A673 (cell line): ENCODE results near the gene GDPD3. TPM values are rescaled to one million over a fixed set of nuclear protein-coding genes. Genes with fewer than 3 reads are reported as not detected.

Source experiments
- BruUV-seq: library from RNA; stranded (reverse); fragments of 400-500 nt; replicated peaks from 2 replicates; lab custom pipeline; 2021; lab: Mats Ljungman, UMichigan
- CTCF ChIA-PET: fragments of 300-600 bp; sonication (Branson Sonifier 250); formaldehyde crosslinking; loops from one replicate; lab custom pipeline; 2022; ENCODE audit warnings: antibody characterized with exemption; lab: Charles Lee
- POLR2A ChIA-PET: fragments of 300-600 bp; sonication (Branson Sonifier 250); formaldehyde crosslinking; loops from one replicate; lab custom pipeline; 2022; ENCODE audit warnings: antibody characterized with exemption; ENCODE audit not compliant: low non-redundant PET; lab: Charles Lee
- DNase-seq: peaks from one replicate; pipeline ENCODE4 v3.0.0-alpha.2; 2015; ENCODE audit warnings: low spot score
- H3K27ac ChIP-seq: fragments of 200-600 bp; sonication (generic); 2 replicates; pipeline ENCODE4 v1.5.1; 2016; ENCODE audit warnings: mixed run types, low read depth, mild to moderate bottlenecking, mixed read lengths, antibody characterized with exemption, low read length; ENCODE audit not compliant: poor library complexity, severe bottlenecking
- H3K27me3 ChIP-seq: fragments of 200-600 bp; sonication (generic); replicated peaks from 2 replicates; pipeline ENCODE4 v1.6.1; 2017; ENCODE audit warnings: mixed run types, low read depth, mild to moderate bottlenecking, mixed read lengths, antibody characterized with exemption, low read length; ENCODE audit not compliant: insufficient read depth, poor library complexity
- H3K36me3 ChIP-seq: fragments of 200-600 bp; sonication (generic); 2 replicates; pipeline ENCODE4 v1.6.1; 2016; ENCODE audit warnings: mixed run types, mild to moderate bottlenecking, mixed read lengths, antibody characterized with exemption, low read length; ENCODE audit not compliant: insufficient read depth, poor library complexity, severe bottlenecking
- H3K4me1 ChIP-seq: fragments of 200-600 bp; sonication (generic); 2 replicates; pipeline ENCODE4 v1.6.1; 2017; ENCODE audit warnings: mixed run types, mild to moderate bottlenecking, mixed read lengths, antibody characterized with exemption, low read length; ENCODE audit not compliant: insufficient read depth, poor library complexity, severe bottlenecking
- H3K4me3 ChIP-seq: fragments of 200-600 bp; sonication (generic); 2 replicates; pipeline ENCODE4 v1.5.1; 2016; ENCODE audit warnings: low read depth, mixed run types, mild to moderate bottlenecking, mixed read lengths, low read length; ENCODE audit not compliant: poor library complexity, severe bottlenecking
- H3K9me3 ChIP-seq: fragments of 200-600 bp; sonication (generic); 2 replicates; pipeline ENCODE4 v1.6.1; 2016; ENCODE audit warnings: mixed run types, low read depth, mild to moderate bottlenecking, mixed read lengths, antibody characterized with exemption, low read length; ENCODE audit not compliant: poor library complexity, severe bottlenecking
- CTCF ChIP-seq: fragments of 300-800, 200-600 bp; sonication (generic); conservative IDR thresholded peaks from 2 replicates; pipeline ENCODE4 v1.5.1; 2017; ENCODE audit warnings: low read depth, mild to moderate bottlenecking, antibody characterized with exemption, low read length, moderate library complexity, mixed read lengths
- EZH2 ChIP-seq: fragments of 200-600 bp; sonication (generic); IDR thresholded peaks from 2 replicates; pipeline ENCODE4 v1.6.1; 2017; ENCODE audit warnings: borderline replicate concordance, low read depth, mild to moderate bottlenecking, mixed read lengths, antibody characterized with exemption, low read length; ENCODE audit not compliant: poor library complexity, severe bottlenecking
- intact Hi-C: fragments of 100-400 bp; cut with micrococcal nuclease; formaldehyde crosslinking; loops from one replicate; pipeline ENCODE4 v1.10.0; 2022; ENCODE audit not compliant: unreplicated experiment
- total RNA-seq: library from RNA; stranded (reverse); gene quantifications from 2 replicates; pipeline ENCODE4 v1.2.3, GENCODE V29; 2021

GDPD3 gene
- total RNA-seq, 1 experiment from 2014 or later, result 2.5 TPM

DNA sequence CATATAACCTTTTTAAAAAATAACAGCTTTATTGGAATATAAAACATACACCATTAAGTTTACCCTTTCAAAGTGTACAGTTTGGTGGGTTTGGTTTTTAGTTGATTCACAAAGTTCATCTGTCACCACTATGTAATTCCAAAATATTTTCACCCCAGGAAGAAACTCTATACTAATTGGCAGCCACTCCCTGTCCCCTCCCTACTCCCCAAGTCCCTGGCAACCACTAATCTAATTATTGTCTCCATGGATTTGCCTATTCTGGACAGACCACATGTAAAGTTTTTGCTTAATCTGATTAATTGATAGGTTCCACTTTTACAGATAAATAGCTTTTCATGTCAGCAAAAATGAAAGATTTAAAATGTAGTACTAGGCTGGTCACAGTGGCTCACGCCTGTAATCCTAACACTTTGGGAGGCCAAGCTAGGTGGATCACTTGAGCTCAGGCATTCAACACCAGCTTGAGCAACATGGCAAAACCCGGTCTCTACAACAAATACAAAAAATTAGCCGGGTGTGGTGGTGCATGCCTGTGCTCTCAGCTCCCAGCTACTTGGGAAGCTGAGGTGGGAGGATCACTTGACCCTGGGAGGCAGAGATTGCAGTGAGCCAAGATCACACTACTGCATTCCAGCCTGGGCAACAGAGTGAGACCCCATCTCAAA is 34.6 kb upstream of the GDPD3 start:
- intact Hi-C loops, result no loop called here
- Histone ChIP-seq H3K27ac (no peak overlapping the region), H3K4me3 (no peak overlapping the region), H3K4me1 (peaks cover 4% of the 10 kb centered on the region), H3K36me3 (no peaks in the 10 kb centered on the region), H3K27me3 (no peaks in the 10 kb centered on the region), H3K9me3 (no peaks in the 10 kb centered on the region)
- DNase-seq, result no peak
- no TSS peak for BruUV-seq
- POLR2A ChIA-PET, result no interaction called here
- CTCF ChIA-PET, result no interaction called here
- TF ChIP-seq CTCF (no peak), EZH2 (no peak)

GRCh38 chr16:30145657-30146056 is 32.3 kb upstream of the GDPD3 start:
- intact Hi-C loops, result no loop called here
- TF ChIP-seq CTCF (no peak), EZH2 (no peak)
- no TSS peak for BruUV-seq
- Histone ChIP-seq H3K27ac (no peak overlapping the region), H3K4me3 (no peak overlapping the region), H3K4me1 (peaks cover 4% of the 10 kb centered on the region), H3K27me3 (no peaks in the 10 kb centered on the region), H3K36me3 (no peaks in the 10 kb centered on the region), H3K9me3 (no peaks in the 10 kb centered on the region)
- ChIA-PET CTCF (no interaction called here), POLR2A (no interaction called here)
- no peak for DNase-seq

- BruUV-seq, result no TSS peak
Measured at GRCh38 chr16:30144917-30145316, 31.6 kb upstream of the GDPD3 start.

More at GRCh38 chr16:30144917-30145316, 31.6 kb upstream of the GDPD3 start:
- H3K27ac ChIP-seq, result no peak overlapping the region
- ChIA-PET POLR2A (no interaction called here), CTCF (no interaction called here)
- no peak overlapping the region for H3K4me3 ChIP-seq
- H3K4me1 ChIP-seq, result peaks cover 4% of the 10 kb centered on the region
- H3K27me3 ChIP-seq, result no peaks in the 10 kb centered on the region
- H3K36me3 ChIP-seq, result no peaks in the 10 kb centered on the region
- no peaks in the 10 kb centered on the region for H3K9me3 ChIP-seq
- DNase-seq, result no peak
- TF ChIP-seq CTCF (no peak), EZH2 (no peak)
- intact Hi-C loops, result no loop called here
